Measurements from ENCODE around the gene RAB8A.

Gene RAB8A
- total RNA-seq: 74.4 to 99.4 reads per million in 2 donors

GRCh38 chr19:16111160-16111908, at the start of gene RAB8A:
Gene RAB8A (plus strand): TSS chr19:16111889. CDS start chr19:16111902, 13 bp downstream.
- peak; percentile 100 for DNase-seq

GRCh38 chr19:16061943-16062342, 49.7 kb upstream of the RAB8A start:
- DNase-seq: no peak

DNA sequence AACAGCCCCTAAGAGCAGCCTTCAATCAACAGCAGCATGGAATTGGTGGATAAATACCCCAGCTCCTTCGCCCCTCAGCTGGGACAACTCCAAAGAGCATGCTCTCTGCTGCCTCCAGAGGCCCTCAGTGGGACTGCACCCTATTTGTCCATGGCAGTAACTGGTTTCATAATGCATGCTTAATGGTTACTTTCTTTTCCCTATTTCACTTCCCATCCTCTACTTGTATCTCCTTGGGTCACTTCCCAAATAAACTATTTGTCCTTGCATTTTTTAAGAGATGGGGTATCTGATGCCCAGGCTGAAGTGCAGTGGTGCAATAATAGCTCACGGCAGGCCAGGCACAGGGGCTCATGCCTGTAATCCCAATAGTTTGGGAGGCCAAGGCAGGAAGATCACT, 48.9 kb upstream of the RAB8A start:
- no peak for DNase-seq

GRCh38 chr19:16064209-16064889, 47.3 kb upstream of the RAB8A start:
- no peak for DNase-seq

DNA sequence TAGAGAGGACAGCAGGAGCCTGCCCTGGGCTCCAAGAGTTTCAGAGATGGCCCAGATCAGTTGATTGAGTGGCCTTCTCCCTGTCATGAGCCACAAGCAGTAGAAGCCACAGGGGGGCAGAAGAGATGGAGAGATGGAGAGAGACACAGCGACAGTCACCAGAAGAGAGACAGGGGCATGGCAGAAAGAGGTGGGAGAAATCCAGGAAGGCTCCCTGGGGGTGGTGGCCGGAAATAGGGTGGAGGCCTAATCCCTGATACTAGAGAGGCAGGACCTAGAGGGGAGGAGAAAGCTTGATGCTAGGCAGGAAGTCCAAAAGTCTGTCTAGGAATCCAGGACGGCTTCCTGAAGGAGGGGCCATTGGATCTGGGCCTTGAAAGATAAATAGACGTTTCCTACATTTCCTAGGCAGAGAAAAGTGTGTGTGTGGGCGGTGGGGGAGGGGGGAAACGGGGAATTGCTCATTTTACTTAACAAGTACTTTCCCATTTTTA, 45.0 kb upstream of the RAB8A start:
- DNase-seq: no peak

DNA sequence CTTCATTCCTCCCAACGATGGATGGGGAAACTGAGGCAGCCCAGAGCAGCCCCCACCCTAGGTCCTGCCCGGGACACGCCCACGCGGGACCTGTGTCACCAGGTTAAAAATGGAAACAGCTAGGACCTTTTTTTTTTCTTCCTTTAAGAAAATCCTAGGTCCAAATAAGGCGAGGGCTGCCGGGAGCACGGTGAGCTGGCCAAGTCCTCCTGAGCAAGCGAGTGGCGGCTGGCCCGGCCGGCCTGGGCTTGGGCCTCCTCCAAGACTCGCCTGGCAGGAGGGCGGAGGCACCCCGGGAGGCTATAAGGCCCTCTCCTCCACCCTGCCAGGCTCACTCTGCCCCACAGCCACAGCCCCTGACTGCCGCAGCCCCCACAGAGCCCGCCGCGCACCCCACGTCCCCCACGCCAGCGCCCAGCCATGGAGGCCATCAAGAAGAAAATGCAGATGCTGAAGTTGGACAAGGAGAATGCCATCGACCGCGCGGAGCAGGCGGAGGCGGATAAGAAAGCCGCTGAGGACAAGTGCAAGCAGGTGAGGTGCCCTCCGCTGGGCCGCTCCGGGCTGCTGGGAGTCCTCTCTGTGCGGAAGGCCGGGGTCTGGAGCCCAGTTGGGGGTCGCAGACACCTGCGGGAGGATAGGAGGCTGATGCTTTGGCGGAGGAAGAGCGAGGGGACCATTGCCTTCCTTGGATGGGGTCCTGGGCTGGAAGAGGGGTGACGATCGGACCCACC, 44.3 kb upstream of the RAB8A start:
- no peak for DNase-seq

GRCh38 chr19:16068696-16069259, 42.9 kb upstream of the RAB8A start:
- no peak for DNase-seq

- DNase-seq: no peak
Observed at GRCh38 chr19:16069813-16070365, 41.8 kb upstream of the RAB8A start.

- peak; percentile 38 for DNase-seq
Observed at GRCh38 chr19:16070366-16070990, 41.2 kb upstream of the RAB8A start.

GRCh38 chr19:16071072-16071691, 40.5 kb upstream of the RAB8A start:
- DNase-seq: no peak

DNA sequence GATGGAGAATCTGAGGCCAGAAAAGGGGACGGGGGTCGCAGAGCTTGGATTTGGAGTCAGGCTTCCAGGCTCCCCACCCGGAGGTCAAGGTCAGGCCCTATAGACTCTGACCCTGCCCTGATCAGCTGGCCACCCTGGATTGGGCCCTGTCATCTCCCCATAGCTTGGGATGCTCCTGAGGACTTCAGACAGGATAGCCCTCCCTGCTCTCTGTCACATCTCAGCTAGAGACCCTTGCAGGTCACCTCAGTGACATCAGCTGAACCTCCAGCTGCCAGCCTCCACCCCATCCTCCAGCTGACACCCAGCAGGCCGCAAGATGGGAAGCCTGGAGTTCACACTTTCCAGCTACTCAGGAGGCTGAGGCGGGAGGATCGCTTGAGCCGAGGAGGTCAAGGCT, 38.2 kb upstream of the RAB8A start:
- no peak for DNase-seq

- no peak for DNase-seq
Observed at GRCh38 chr19:16073988-16074387, 37.7 kb upstream of the RAB8A start.

- DNase-seq: no peak
Observed at GRCh38 chr19:16074488-16075365, 37.0 kb upstream of the RAB8A start.

DNA sequence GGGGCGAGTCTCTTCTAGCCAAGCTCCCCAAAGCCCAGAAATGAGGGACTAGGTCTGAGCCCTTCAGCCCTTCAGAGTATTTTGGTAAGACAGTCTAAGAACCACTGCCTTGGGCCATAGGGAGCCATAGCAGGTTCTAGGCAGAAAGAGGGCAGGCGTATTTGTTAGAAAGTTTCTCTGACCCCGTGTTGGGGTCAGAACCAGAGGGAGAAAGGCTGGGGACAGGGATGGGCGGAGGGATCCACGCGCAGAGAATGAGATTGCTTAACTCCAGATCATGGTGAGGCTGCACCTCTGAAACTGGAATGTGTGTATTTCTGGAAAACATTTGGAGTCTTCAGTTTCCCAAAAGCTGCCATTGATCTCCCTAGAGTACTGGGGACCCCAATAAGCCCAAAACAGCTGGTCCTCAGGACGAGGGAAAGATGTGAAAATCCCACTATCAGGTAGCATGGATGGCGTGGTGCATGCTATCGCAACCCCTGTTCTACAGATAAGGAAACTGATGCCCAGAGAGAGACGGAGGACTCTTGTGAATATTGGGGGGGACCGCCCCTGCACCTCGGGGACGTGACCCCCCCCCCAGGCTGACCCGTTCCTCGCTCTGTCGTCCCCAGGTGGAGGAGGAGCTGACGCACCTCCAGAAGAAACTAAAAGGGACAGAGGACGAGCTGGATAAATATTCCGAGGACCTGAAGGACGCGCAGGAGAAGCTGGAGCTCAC, 36.1 kb upstream of the RAB8A start:
- no peak for DNase-seq

- DNase-seq: peak; percentile 84
Observed at GRCh38 chr19:16076154-16076957, 35.3 kb upstream of the RAB8A start, which contains the start of gene TPM4. Gene TPM4 (plus strand): TSS chr19:16076495. CDS start chr19:16076566, 71 bp downstream.

GRCh38 chr19:16076958-16077611, 34.6 kb upstream of the RAB8A start:
- DNase-seq: no peak

GRCh38 chr19:16077984-16078758, 33.5 kb upstream of the RAB8A start:
- DNase-seq: no peak

All from activated gamma-delta T cell (primary cell).